ENCODE data around the gene PRKN.

PRKN gene

DNA sequence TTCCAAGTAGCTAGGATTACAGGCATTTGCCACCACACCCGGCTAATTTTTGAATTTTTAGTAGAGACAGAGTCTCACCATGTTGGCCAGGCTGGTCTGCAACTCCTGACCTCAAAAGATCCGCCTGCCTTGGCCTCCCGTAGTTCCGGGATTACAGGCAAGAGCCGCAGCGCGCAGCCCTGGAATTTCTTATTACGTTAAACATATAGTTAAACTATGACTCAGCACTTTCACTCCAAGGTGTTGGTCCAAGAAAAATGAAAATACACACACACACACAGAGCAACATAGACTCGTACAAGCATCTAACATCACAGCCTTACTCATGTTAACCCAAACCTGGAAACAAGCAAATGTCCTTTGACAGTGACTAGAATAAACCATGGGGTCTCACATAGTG lies 663.9 kb downstream of the PRKN start:
- DNase-seq (ENCODE audit: low read depth, low spot score): peak; percentile 6

DNA sequence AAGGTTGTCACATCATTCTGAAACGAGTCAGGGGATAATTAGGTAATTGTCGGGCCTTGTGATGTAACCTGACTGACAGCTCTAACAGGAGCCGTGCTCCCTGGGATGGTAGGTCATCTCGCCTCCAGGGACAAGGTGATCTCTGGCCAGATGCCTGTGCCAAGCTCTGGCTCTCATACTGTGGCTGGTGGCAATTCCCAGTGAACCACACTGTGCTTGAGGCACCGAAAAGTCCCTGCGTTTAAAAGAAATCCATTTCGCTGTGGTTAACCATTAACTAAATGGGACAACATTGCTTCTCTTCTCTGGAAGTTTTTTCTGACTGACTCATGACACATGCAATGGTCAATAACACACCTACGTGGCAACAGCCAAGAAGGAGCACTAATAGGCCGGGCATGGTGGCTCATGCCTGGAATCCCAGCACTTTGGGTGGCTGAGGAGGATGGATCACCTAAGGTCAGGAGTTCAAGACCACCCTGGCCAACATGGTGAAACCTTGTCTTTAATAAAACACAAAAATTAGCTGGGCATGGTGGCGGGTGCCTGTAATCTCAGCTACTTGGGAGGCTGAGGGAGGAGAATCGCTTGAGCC lies 669.2 kb downstream of the PRKN start:
- peak; percentile 88 for DNase-seq (ENCODE audit: low read depth, low spot score)

DNA sequence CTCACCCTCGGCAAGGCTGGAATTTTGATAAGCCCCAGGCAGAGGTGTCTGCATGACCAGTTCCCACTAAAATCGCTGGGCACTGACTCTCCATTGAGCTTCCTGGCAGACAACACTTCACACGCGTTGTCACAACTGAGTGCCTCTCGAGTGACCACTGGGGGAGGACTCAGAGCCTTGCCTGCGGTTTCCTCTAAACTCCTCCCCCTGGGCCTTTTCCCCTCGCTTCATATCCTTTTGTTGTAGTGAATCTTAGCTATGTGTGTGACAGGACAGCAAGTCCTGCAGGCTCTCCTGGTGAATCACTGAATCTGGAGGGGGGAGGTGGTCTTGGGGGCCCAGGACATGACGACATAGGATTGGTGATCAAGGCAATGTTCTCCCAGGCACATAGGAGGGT lies 670.8 kb downstream of the PRKN start:
- peak; percentile 78 for DNase-seq (ENCODE audit: low read depth, low spot score)

DNA sequence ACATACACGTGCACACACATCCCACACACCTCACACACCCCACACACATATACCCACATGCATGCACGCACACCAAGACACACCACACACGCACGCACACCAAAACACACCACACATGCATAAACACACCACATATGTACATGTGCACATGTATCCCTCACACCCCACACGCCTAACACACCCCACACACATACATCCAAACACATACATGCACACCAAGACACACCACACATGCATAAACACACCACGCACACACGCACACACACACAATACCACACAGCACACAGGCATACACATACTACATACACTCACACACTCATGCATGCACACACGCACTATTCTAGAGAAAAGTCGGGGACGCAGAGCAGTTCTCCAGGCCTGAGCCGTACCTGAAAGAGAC lies 671.5 kb downstream of the PRKN start:
- DNase-seq (ENCODE audit: low read depth, low spot score): no peak

DNA sequence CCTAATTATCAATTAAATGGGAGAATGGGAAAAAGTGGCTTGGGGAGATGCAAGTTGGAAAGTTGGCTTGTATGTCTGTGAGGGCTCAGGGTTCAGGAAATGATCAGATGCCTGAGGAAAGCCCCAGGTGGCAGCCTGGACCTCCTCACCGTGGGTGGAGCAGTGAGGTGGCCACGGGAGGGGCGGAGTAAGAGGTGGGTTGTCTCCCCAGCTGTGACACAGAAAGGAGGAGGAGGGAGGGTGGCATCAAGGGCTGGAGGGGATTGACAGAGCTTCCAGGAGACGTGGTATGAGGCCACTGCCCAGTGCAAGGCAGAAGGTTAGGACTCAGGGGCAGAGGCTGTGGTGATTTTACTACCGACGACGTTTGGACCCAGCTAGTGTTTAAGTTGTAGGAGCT lies 672.2 kb downstream of the PRKN start:
- no peak for DNase-seq (ENCODE audit: low read depth, low spot score)

DNA sequence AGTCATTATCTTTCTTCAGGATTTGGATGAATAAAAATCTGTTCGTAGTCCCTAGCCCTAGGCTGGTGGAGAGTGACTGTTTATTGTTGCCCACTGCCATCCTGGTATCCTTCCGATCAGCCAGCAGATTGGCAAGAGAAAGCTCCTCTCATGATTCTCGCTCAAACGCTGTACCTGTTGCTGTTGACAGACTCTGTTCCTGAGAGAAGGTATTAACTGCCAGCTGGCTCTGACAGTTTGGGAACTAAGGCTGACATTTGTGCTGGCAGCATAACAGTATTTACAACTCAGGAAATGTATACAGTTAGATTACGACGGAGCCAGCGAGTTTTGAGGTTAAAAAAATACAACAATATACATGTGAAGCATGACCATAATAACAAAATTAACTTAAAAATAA lies 674.5 kb downstream of the PRKN start:
- no peak for DNase-seq (ENCODE audit: low read depth, low spot score)

DNA sequence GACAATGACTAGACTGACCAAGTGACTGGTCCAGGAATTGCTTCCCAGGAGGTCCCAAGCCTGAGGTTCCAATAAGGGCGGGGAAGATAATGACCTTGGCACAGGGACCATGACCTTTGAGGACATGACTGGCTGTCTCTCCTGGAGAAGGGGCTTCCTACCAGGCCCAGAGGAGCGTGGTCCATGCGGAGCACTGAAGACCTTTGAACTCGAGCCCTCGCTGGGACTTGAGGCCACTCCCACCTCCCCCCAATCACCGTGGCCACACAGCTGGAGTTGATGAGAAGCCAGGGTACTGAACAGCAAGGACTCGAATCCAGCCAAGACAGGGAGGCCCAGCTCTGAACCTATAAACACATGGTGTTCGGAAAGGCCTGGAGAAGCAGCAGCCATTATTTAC lies 677.0 kb downstream of the PRKN start:
- DNase-seq (ENCODE audit: low read depth, low spot score): no peak

DNA sequence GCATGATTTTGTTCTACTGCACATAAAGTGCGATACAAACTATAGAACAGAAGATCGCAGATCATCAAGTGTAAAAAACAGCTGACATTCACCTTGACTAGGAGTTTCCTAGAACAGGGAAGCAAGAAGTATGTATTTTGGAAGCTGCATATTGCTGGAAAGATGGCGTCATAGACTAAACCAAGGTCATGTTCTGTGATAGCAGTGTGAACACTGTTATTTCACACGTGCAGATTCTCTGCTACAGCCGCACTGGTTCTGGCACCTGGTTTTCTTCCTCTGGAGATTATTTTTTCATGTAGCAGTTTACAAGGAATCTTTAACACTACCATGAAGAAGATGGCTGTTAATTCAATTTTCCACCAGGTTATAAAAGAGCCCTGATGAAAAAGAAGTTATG lies 681.2 kb downstream of the PRKN start:
- no peak for DNase-seq (ENCODE audit: low read depth, low spot score)

DNA sequence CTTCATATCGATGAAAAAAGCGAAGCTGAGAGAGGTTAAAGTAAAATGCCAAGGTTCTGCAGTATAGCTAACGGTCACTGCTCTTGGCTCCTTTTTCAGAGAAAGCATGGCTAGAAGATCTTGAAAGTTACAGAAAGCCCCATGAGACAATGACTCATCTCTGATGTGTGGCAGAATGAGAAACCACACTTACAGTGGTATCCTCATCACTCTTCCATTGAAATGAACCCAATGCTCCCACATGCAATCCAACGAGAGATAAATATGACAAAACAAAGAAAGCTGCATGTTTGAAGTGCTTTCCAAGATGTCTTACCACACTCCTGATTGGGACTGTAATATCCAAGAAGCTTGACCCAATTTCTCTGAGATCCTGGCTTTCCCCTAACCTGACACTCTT lies 694.9 kb downstream of the PRKN start:
- peak; percentile 53 for DNase-seq (ENCODE audit: low read depth, low spot score)

DNA sequence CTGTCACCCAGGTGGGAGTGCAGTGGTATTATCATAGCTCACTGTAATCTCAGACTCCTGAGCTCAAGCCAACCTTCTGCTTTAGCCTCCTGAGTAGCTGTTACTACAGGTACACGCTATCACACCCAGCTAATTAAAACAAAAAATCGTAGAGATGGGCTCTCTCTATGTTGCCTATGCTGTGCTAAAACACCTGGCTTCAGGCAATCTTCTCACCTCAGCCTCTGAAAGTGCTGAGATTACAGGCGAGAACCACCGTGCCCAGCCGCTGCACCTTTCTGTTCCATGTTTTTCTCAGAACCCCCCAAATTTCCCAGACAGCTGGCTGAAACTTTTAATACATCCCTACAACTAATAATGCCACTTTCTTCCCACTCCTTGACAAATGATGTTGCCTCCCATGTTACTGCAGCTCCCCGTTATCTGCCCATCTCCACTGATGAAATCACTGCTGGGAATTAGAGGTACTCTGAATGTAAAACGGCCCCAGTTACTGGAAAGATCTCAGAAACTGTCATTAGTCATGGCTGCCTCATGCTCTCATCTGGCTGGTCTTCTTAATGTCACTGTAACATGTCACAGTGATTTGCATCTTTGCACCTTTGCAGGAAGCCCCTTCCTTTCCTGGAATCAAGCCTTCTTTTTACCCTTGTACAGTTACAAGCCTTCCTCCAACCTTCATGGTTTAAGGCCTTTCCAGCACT lies 697.5 kb downstream of the PRKN start:
- no peak for DNase-seq (ENCODE audit: low read depth, low spot score)

DNA sequence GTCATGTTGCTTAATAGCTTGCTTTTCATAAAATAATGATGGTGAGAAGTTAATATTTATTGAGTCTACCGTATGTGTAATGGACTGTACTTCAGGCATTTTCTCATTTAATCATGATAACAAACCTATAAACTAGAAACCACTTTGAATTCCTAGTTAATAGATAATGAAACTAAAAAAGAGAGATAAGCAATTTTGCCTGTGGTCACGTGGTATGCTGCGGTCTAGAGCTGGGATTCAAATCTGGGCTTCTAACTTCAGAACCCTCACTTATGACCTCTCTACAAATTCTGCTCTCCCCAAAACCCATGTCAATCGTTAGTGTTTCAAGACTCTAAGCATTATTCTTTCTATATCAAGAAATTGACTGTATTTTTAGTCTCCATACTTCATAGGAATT lies 700.7 kb downstream of the PRKN start:
- DNase-seq (ENCODE audit: low read depth, low spot score): no peak

DNA sequence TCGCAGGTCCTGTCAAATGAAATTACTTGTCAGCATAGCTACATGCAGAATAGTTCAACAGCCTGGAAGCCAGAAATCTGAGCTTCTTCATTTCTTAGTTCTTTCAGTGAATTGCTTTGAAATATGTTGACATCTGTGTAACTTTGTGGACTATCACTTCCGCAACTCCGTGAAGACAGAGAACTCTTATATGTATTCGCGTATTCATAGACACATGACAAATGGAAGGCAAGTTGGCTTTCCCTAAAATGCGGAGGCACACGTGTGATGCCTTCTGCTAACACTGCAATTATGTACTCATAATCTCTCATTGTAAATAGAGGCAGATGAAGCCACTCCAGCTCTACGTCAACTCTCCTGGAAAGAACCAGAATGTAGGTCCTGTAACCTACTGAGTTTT lies 701.5 kb downstream of the PRKN start:
- DNase-seq (ENCODE audit: low read depth, low spot score): no peak

DNA sequence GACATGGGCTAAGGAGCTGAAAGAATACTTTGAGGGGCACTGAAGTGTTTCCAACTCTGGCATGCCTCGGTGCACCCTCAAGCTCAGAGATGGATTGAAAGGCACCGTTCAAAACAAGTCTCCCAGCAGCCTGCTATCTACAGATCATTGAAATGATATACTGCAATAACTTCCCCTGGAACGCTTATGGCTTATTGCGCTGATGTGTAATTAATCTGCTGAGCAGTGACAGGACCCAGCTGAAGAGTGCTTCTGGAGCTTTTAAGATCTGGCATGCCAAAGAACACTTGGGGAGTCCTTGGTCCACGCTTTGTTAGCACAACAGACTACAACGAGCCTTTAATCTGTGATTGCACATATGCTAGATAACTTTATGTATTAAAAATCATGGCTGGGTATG lies 708.2 kb downstream of the PRKN start:
- no peak for DNase-seq (ENCODE audit: low read depth, low spot score)

DNA sequence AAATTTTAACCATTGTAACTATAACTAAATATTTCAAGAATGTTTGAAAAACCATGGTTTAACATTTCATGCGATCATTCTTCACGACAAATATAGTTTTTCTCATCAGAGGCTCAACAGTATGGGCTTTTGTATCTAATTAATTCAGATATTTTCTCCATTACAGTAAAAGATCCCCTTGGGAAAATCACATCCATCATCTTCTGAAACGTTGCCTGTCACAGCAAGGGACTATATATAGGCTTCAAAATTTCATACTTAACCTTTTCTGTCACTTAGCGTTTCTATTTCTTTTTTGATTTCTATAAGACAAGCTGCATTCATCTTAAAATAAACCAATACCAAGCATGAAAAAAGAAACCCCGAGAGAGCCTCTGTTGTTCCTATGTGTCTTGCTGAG lies 710.0 kb downstream of the PRKN start:
- no peak for DNase-seq (ENCODE audit: low read depth, low spot score)

DNA sequence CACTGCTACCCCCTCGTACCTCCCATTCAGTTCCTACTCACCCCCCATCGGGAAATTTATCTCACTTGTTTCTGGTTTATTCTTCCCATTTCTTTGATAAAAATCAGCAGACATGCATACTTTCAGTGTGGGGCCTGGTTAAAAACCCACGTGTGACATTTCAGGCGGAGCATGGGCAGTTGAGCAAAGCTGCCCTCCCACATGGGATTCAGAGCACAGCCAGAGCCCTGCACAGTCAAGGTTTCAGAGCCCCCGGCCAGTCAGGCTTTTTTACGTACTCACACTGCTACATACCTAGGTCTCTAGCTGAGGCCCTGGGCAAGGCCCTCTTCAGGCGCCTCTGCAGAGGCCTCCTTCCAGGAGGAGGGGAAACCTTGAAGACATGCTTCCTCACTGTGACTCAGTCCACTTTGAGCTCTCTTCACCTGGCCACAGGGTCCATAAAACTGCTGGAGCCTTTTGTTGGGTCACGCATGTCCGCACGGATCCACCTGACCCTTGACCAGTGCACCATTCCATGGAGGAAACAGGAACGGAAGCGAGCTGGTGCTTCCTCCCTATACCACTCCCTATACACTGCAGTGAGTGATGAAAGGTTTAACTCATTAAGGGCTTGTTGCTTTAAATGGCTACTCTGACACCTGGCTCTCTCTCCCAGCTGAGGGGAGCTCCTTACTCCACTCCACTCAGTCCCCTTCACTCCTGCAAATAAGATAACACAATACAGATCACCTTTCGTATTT lies 713.3 kb downstream of the PRKN start:
- no peak for DNase-seq (ENCODE audit: low read depth, low spot score)

DNA sequence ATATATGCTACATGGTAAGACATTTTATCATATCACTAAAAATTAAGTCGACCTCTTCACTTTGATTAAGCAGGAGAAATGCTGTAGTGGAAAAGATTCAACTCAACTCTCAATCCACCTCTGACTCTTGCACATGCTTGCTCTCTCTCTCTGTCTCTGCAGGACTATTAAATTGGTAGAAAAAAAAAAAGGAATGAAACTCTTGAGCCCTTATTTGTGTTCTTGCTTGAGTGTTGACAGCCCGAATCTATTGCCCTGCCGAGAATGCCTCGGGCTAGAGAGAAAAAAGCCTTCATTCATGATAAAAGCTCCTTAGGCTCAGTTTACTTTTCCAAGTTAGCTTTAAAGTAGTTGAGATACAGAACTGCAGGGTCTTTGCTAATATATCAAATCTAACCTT lies 722.2 kb downstream of the PRKN start:
- no peak for DNase-seq (ENCODE audit: low read depth, low spot score)

DNA sequence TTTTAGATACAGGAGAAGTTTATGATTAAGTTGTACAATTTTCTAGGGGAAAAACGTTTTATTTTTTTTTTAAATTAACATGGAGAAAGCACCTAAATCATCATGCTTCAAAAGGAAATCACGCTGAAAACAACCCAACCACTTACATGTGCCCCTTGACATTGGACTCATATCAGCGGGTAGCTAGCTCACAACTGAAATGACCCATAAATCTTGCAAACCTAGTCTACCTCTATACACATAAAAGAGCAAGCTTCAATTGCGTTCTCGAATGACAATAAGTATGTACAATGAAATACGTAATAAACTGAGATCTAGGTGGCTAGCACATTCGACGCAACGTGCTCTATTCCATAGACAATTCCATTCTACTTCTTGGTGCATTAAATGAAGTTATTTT lies 730.8 kb downstream of the PRKN start:
- DNase-seq (ENCODE audit: low read depth, low spot score): no peak

DNA sequence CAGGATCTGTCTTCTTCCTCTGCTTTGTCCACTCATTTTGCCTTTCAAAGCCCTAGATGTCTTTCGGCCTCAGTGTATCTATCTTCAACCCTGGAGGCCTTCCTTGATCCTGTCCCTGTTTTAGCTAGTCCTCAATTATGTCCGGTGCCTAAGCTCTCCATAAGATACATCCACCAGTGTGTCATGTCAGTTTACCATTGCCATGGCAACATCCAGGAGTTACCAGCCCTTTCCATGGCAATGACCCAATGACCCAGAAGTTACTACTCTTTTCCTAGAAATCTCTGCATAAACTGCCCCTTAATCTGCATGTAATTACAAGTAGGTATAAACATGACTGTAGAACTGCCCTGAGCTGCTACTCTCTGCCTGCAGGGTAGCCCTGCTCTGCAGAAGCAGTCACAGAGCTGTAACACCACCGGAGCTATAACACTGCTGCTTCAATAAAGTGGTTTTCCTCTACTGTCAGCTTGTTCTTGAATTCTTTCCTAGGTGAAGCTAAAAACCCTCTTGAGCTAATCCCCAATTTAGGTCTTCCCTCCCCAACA lies 741.6 kb downstream of the PRKN start:
- DNase-seq (ENCODE audit: low read depth, low spot score): no peak

DNA sequence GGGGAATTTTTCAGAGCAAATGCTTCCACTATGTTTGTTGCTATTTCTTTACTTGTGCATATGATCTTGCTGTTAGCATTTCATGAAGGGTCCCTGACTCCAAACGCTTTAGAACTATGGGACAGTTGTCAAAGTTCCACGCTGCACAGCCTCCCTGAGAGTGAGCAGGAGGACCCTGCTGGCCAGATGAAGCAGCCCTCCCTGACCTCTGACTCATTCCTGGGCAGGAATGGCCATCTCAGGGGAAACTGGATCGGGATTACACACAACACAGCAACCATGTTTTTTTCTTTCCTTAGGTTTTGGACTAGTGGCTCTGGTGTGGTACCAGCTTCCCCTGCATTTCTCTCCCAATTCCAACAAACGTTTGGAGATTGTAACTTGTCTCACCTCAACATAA lies 742.9 kb downstream of the PRKN start:
- DNase-seq (ENCODE audit: low read depth, low spot score): no peak

DNA sequence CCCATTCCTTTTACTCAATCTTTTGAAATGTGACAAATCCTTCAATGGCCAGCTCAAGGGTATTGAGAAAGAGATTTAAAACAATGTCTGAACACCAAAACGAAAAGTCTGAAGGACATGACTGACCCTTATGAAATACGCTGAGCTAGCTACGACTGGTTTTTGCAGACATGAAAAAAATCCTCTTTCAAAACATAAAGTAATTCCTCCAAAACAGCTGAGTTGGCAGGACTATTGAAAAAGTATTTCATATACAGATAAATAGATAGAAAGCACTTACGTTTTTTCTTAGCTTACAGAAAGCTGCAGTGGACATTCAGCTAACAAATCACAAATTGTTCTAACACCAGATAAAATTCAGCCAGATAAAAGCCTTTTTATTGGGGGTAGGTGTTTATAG lies 751.0 kb downstream of the PRKN start:
- DNase-seq (ENCODE audit: low read depth, low spot score): no peak

DNA sequence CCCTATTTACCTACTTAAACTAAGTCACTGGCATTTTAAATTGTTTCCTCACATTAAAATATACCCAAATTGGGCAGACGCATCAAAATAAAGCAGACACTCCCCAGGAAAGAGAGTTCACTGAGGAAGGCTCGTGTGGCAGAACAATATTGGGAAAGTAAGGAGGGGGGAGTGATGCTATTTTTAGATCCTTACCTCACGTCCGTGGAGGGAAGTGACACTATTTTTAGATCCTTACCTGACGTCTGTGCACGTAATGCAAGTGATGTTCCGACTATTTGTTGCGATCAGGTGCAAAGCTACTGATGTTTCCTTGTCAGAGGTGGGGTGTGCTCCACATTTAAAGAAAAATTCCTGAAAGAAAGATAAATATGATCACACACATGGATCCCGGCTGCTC lies 754.5 kb downstream of the PRKN start:
- DNase-seq (ENCODE audit: low read depth, low spot score): no peak

DNA sequence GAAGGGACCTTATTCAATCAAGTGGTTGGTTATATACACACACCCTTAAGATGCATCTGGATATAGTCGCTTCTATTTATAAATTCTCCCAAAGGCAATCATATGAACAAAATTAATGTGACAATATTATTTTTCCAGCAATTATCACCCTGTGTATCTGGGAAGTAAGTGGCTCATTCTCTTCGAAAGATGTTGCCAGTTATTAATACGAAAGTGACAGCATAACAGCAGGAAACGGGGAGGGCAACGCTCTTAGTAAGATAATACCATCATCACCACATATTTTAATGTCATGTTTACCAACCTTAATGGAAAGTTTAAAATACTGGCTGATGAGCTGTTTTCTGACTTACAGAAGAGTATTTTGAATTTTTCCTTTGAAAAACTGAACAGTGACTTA lies 756.5 kb downstream of the PRKN start:
- DNase-seq (ENCODE audit: low read depth, low spot score): no peak
